Trophoblast cell (in vitro differentiated cells and primary cell): ENCODE results near the gene TBC1D22A.

Experiments used
- DNase-seq, 2 donors: peaks; one replicate each; pipeline ENCODE4 v3.0.0-alpha.2; 2016
- H2AFZ ChIP-seq: 2 replicates; pipeline ENCODE4 v1.6.1; 2013; ENCODE audit warnings: low read length, moderate library complexity, mild to moderate bottlenecking; ENCODE audit not compliant: insufficient read depth, poor library complexity
- H2AK5ac ChIP-seq: 2 replicates; pipeline ENCODE4 v1.6.1; 2013; ENCODE audit warnings: mild to moderate bottlenecking, low read length
- H2BK120ac ChIP-seq: 2 replicates; pipeline ENCODE4 v1.6.1; 2013; ENCODE audit warnings: low read length, mild to moderate bottlenecking, moderate library complexity; ENCODE audit not compliant: insufficient read depth, poor library complexity
- H2BK12ac ChIP-seq: 2 replicates; pipeline ENCODE4 v1.6.1; 2013; ENCODE audit warnings: mild to moderate bottlenecking, low read length, moderate library complexity
- H2BK5ac ChIP-seq: 2 replicates; pipeline ENCODE4 v1.6.1; 2013; ENCODE audit warnings: low read length, low read depth, moderate library complexity, mild to moderate bottlenecking; ENCODE audit not compliant: poor library complexity
- H3K14ac ChIP-seq: 2 replicates; pipeline ENCODE4 v1.6.1; 2013; ENCODE audit warnings: mild to moderate bottlenecking, low read length
- H3K18ac ChIP-seq: 2 replicates; pipeline ENCODE4 v1.6.1; 2013; ENCODE audit warnings: mild to moderate bottlenecking, low read length
- H3K23ac ChIP-seq: 2 replicates; pipeline ENCODE4 v1.6.1; 2013; ENCODE audit warnings: low read length
- H3K27ac ChIP-seq: 2 replicates; pipeline ENCODE4 v1.5.1; 2013; ENCODE audit warnings: low read depth, mild to moderate bottlenecking, inconsistent platforms, low read length, moderate library complexity
- H3K27me3 ChIP-seq: 2 replicates; pipeline ENCODE4 v1.6.1; 2013; ENCODE audit warnings: inconsistent platforms, mild to moderate bottlenecking, low read length, moderate library complexity; ENCODE audit not compliant: insufficient read depth
- H3K36me3 ChIP-seq, 2 experiments: 1 replicate in 1 of 2; 2 replicates in 1 of 2; pipeline ENCODE4 v1.6.1; 2013; ENCODE audit warnings: low read length in 2 of 2, mild to moderate bottlenecking in 2 of 2, moderate library complexity in 1 of 2; ENCODE audit not compliant: insufficient read depth in 2 of 2, control insufficient read depth in 1 of 2
- H3K4ac ChIP-seq: 2 replicates; pipeline ENCODE4 v1.6.1; 2013; ENCODE audit warnings: low read depth, mild to moderate bottlenecking, low read length, moderate library complexity
- H3K4me1 ChIP-seq, 2 experiments: 1 replicate in 1 of 2; 2 replicates in 1 of 2; pipeline ENCODE4 v1.6.1; 2013; ENCODE audit warnings: low read length in 2 of 2, mild to moderate bottlenecking in 2 of 2, moderate library complexity in 1 of 2; ENCODE audit not compliant: insufficient read depth in 2 of 2, control insufficient read depth in 1 of 2
- H3K4me2 ChIP-seq: 2 replicates; pipeline ENCODE4 v1.6.1; 2013; ENCODE audit warnings: inconsistent platforms, mild to moderate bottlenecking, low read length, moderate library complexity
- H3K4me3 ChIP-seq: 2 replicates; pipeline ENCODE4 v1.5.1; 2013; ENCODE audit warnings: mild to moderate bottlenecking, low read depth, low read length, inconsistent platforms
- H3K79me1 ChIP-seq: one replicate; pipeline ENCODE4 v1.6.1; 2013; ENCODE audit warnings: low read length
- H3K79me2 ChIP-seq: 2 replicates; pipeline ENCODE4 v1.6.1; 2013; ENCODE audit warnings: low read length, mild to moderate bottlenecking; ENCODE audit not compliant: control insufficient read depth, insufficient read depth, poor library complexity
- H3K9ac ChIP-seq: 2 replicates; pipeline ENCODE4 v1.6.1; 2013; ENCODE audit warnings: mild to moderate bottlenecking, low read length
- H3K9me3 ChIP-seq: 2 replicates; pipeline ENCODE4 v1.6.1; 2013; ENCODE audit warnings: low read depth, mild to moderate bottlenecking, control low read depth, inconsistent platforms, low read length; ENCODE audit not compliant: insufficient read depth
- H4K12ac ChIP-seq: 2 replicates; pipeline ENCODE4 v1.6.1; 2013; ENCODE audit warnings: low read depth, mild to moderate bottlenecking, low read length, moderate library complexity
- H4K8ac ChIP-seq: 2 replicates; pipeline ENCODE4 v1.6.1; 2013; ENCODE audit warnings: low read depth, mild to moderate bottlenecking, low read length, moderate library complexity
- H4K91ac ChIP-seq: one replicate; pipeline ENCODE4 v1.6.1; 2013; ENCODE audit warnings: low read depth, mild to moderate bottlenecking, low read length, moderate library complexity
- WGBS: extraction: QIAGEN DNeasy Blood & Tissue Kit; methylation state at CpG from one replicate; pipeline ENCODE4 v1.1.7; 2013; ENCODE audit warnings: missing lambda C conversion rate; ENCODE audit not compliant: insufficient read length, insufficient coverage; ENCODE audit errors: extremely low coverage; 5-methylcytosine and 5-hydroxymethylcytosine counted together

The TBC1D22A gene

GRCh38 chr22:46723882-46724281 lies 38.6 kb upstream of the TBC1D22A start:
- Histone ChIP-seq H4K8ac (no peak overlapping the region), H3K18ac (no peak overlapping the region), H2BK120ac (no peak overlapping the region), H3K14ac (no peak overlapping the region), H3K9me3 (no peaks in the 10 kb centered on the region), H3K4me3 (no peak overlapping the region), H2AK5ac (no peak overlapping the region), H4K91ac (no peak overlapping the region), H3K23ac (no peak overlapping the region), H4K12ac (no peak overlapping the region), H3K27me3 (no peaks in the 10 kb centered on the region), H3K79me1 (no peaks in the 10 kb centered on the region), H2BK12ac (no peak overlapping the region), H3K4me2 (no peak overlapping the region), H2AFZ (no peak overlapping the region), H3K79me2 (no peaks in the 10 kb centered on the region), H3K4me1 (peaks cover 6 to 11% of the 10 kb centered on the region in 2 experiments), H3K27ac (no peak overlapping the region), H2BK5ac (no peak overlapping the region), H3K36me3 (peaks cover 19 to 21% of the 10 kb centered on the region in 2 experiments), H3K4ac (no peak overlapping the region), H3K9ac (no peak overlapping the region)
- no peak for DNase-seq
- no CpG with 5 or more reads among the region's 9 CpGs for WGBS

GRCh38 chr22:46725096-46725495 lies 37.4 kb upstream of the TBC1D22A start:
- no peak overlapping the region for H2AK5ac ChIP-seq
- H3K4me1 ChIP-seq = peaks cover 6 to 13% of the 10 kb centered on the region in 2 experiments
- H4K12ac ChIP-seq = no peak overlapping the region
- no peak overlapping the region for H3K4me2 ChIP-seq
- no peak for DNase-seq
- no peak overlapping the region for H2AFZ ChIP-seq
- no peak overlapping the region for H3K18ac ChIP-seq
- no peak overlapping the region for H2BK5ac ChIP-seq
- no peaks in the 10 kb centered on the region for H3K79me2 ChIP-seq
- H3K4me3 ChIP-seq = no peak overlapping the region
- H4K8ac ChIP-seq = no peak overlapping the region
- H3K4ac ChIP-seq = no peak overlapping the region
- H3K27ac ChIP-seq = no peak overlapping the region
- no peak overlapping the region for H2BK120ac ChIP-seq
- H3K27me3 ChIP-seq = no peaks in the 10 kb centered on the region
- no peak overlapping the region for H2BK12ac ChIP-seq
- peaks cover 10 to 14% of the 10 kb centered on the region in 2 experiments for H3K36me3 ChIP-seq
- H3K79me1 ChIP-seq = no peaks in the 10 kb centered on the region
- H3K14ac ChIP-seq = no peak overlapping the region
- H4K91ac ChIP-seq = no peak overlapping the region
- no peaks in the 10 kb centered on the region for H3K9me3 ChIP-seq
- H3K23ac ChIP-seq = no peak overlapping the region
- H3K9ac ChIP-seq = no peak overlapping the region
- no CpG with 5 or more reads among the region's 18 CpGs for WGBS

GRCh38 chr22:46726066-46726985 lies 36.1 kb upstream of the TBC1D22A start:
- no peak overlapping the region for H2BK120ac ChIP-seq
- no peak overlapping the region for H3K27ac ChIP-seq
- no peak overlapping the region for H2BK12ac ChIP-seq
- no CpG with 5 or more reads among the region's 38 CpGs for WGBS
- H3K9me3 ChIP-seq = no peaks in the 10 kb centered on the region
- no peak overlapping the region for H3K14ac ChIP-seq
- peaks cover 13 to 21% of the 10 kb centered on the region in 2 experiments for H3K4me1 ChIP-seq
- H2AK5ac ChIP-seq = no peak overlapping the region
- no peak overlapping the region for H3K23ac ChIP-seq
- no peak overlapping the region for H4K8ac ChIP-seq
- no peak overlapping the region for H4K12ac ChIP-seq
- H3K18ac ChIP-seq = no peak overlapping the region
- H2AFZ ChIP-seq = no peak overlapping the region
- no peak overlapping the region for H3K9ac ChIP-seq
- no peak overlapping the region for H3K4ac ChIP-seq
- H3K4me3 ChIP-seq = no peak overlapping the region
- H3K36me3 ChIP-seq = peaks cover 10 to 14% of the 10 kb centered on the region in 2 experiments
- H2BK5ac ChIP-seq = no peak overlapping the region
- H3K4me2 ChIP-seq = no peak overlapping the region
- H3K79me1 ChIP-seq = no peaks in the 10 kb centered on the region
- no peak for DNase-seq
- H3K79me2 ChIP-seq = no peaks in the 10 kb centered on the region
- H4K91ac ChIP-seq = no peak overlapping the region
- H3K27me3 ChIP-seq = no peaks in the 10 kb centered on the region

GRCh38 chr22:46726986-46727317 lies 35.5 kb upstream of the TBC1D22A start:
- H4K91ac ChIP-seq = no peak overlapping the region
- no peak overlapping the region for H2AK5ac ChIP-seq
- no peak overlapping the region for H4K8ac ChIP-seq
- no peak overlapping the region for H3K4me2 ChIP-seq
- no peaks in the 10 kb centered on the region for H3K79me2 ChIP-seq
- H3K9ac ChIP-seq = no peak overlapping the region
- no peak overlapping the region for H3K18ac ChIP-seq
- peaks cover 10 to 14% of the 10 kb centered on the region in 2 experiments for H3K36me3 ChIP-seq
- H3K27me3 ChIP-seq = no peaks in the 10 kb centered on the region
- H3K4me1 ChIP-seq = peaks cover 17 to 27% of the 10 kb centered on the region in 2 experiments
- no peaks in the 10 kb centered on the region for H3K9me3 ChIP-seq
- H3K79me1 ChIP-seq = no peaks in the 10 kb centered on the region
- H2BK5ac ChIP-seq = no peak overlapping the region
- WGBS = no CpG with 5 or more reads among the region's 3 CpGs
- H3K27ac ChIP-seq = no peak overlapping the region
- H3K23ac ChIP-seq = no peak overlapping the region
- no peak for DNase-seq
- H2BK120ac ChIP-seq = no peak overlapping the region
- H2AFZ ChIP-seq = no peak overlapping the region
- no peak overlapping the region for H3K4me3 ChIP-seq
- H3K14ac ChIP-seq = no peak overlapping the region
- H3K4ac ChIP-seq = no peak overlapping the region
- no peak overlapping the region for H2BK12ac ChIP-seq
- no peak overlapping the region for H4K12ac ChIP-seq
